Skin of body (tissue), 2 donors: Measurements from ENCODE around the gene NOP16. TPM values are rescaled to one million over a fixed set of nuclear protein-coding genes. Genes with fewer than 3 reads are reported as not detected.

Source experiments
- DNase-seq: peaks from one replicate; lab custom pipeline; 2025; lab: John Stamatoyannopoulos, UW
- total RNA-seq: library from RNA; depleted of rRNA; stranded (reverse); fragments of >200 nt; gene quantifications from one replicate; pipeline ENCODE4 v1.2.3, GENCODE V29; 2014

The NOP16 gene
- total RNA-seq, 1 donor from 2014 or later = 11.6 TPM

DNA sequence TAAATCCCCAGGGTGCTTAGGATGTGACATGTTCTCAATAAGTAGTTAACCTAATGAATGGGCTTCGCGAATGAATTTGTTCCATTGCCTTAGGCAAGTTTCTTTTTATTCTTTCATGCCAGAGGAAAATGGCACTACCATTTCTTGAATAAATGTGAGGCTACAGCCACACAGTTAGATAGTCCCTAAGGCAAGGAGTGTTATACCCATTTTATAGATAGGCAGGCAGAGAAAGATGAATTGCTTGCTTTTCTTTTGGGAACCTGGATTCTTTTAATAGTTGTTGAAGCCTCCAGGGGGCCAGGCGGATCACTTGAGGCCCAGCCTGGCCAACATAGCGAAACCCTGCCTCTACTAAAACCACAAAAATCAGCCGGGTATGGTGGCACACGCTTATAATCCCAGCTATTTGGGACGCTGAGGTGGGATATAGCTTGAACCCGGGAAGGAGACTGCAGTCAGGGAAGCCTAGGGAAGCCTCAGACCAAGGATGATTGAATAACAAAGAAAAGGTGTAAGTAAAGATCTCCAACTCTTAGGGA, 943 bp downstream of the NOP16 start:
- DNase-seq = no peak

DNA sequence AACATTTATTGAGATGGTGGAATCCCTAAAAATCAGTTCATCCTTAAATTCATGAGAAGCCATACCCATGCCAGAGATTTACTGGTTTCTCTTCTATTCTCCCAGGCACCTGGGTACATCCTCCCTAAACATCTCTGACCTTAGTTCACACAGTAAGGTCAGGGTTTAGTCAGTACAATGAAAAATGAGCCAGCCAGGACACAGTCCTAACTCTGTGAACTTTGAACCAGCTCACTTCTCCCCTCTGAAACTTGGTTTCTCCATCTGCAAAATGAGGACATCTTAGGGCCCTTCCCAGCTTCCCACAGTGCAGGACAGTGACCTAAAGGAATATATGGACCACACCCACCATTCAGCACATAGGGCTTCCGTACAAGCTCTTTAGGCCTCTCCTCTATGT, 1.9 kb downstream of the NOP16 start:
- DNase-seq = no peak

DNA sequence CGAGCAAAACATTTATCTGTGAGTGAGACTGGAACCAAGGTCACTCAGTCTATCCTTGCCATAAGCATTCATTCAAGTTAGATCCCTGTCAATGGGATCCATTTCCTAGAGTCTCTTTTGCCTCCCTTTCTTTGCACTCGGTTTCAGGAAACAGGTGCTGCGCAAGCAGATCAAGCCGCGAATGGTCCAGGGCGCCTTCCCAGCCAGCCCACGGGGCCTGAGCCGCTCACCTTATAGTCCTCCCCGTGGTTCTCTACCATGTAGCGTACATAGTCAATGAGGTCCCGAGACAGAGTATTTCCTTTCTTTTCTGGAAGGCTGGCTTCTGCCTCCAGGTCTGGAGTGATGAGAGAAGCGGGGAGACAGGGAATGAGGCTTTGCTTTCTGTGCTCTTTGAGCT, 3.4 kb downstream of the NOP16 start:
- no peak for DNase-seq

DNA sequence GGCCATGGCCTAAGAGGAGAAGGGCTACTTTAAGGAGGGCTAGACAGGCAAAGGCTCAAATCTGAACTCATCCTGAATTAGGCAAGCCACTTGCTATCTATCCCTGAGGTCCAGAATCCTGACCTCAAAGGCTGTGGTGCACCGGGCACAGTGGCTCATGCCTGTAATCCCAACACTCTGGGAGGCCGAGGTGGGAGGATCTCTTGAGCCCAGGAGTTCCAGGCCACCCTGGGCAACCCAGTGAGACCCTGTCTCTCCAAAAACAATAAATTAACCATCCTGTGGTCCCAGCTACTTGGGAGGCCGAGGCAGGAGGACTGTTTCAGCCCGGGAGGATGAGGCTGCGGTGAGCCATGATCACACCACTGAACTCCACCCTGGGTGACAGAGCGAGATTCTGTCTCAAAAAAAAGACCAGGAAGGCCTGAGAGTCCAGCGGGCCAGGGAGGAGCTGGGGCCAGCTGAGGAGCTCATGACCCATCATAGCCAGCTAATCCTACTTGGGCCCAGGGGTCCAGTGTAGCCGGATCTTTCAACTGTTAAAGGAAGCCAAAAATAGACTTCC, 4.0 kb downstream of the NOP16 start:
- DNase-seq = no peak

DNA sequence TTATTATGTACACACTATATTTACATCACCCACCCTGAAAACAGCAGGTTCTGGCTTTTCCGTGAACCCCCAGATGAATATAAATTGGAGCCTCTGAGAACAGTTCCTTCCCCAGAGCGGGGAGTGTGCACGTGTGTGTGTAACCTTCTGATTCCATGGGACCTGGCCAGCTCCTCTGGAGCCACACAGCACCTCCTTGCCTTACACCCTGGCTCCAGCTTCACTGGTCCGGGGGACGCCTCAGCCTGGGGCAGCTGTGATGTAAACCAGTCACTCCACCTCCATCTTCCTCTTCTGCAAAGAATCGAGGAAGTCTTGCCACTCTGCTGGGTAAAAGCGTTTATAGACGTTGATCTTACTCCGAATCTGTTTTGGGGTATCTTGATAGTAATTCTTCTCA, 4.4 kb downstream of the NOP16 start:
- DNase-seq = no peak

DNA sequence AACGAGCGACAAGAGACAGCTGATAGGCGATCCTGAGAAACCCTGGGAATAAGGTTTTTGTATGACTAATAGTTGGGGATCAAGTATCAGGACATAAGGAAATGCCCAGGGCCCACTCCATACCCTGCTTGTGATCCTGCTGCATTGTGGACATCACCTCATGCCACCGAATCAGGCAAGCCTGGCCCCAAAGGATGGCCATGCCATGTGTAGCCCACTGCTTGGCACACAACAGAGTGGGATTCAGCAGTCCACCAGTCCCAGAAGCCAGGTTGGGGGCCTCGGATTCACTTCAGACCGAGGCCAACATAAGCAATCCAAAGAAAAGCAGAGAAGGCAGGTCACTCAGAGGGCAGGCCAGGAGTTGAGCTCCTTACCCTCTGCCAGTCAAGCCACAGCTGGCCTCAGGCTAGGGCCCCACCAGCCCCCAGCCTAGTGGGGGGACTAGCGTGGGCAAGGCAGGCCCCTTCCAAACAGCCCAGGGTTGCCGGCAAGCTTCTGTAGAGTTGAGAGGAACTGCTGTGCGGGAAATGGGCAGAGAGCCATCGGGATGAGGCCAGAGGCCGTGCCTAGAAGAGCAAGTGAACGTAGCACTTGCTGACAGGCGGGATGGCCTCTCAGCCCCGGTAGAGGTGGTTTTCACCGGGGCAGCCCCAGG, 5.0 kb downstream of the NOP16 start:
- DNase-seq = no peak

DNA sequence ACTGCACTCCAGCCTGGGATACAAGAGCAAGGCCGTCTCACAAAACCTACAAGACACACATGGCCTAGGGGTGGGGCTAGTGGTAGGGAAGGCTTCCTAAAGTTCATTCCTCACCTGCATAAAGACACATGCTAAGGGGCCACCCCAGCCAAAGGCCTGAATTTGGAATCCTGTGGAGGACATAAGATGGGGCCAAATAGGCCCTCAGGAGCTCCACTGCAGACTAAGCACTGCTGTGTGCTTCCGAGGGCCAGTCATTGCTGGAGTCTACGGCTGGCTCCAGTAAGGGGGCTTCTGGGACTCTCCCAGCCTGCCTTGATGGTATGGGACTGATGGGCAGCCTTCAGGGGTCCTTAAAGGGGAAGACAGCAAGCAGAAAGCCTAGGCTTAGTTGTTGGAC, 5.7 kb downstream of the NOP16 start:
- DNase-seq = no peak

DNA sequence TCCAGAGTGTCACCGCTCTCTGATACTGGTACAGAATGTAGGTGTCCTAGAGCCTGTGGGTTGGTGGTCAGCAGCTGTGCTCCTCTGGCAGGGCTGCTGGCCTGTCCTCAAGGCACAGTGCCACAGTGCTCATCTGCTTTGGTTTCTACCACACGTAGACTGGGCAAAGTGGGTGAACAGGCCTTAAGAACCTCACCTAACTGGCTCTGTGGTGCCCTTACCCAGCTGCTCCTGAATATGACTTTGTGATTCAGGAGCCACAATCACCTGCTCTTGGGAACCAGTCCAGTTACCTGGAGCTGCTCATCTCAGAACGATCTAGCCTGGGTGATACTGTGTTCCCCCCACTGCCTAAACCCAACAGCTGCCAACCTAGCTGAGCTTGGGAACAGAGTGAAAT, 6.4 kb downstream of the NOP16 start:
- DNase-seq = no peak

DNA sequence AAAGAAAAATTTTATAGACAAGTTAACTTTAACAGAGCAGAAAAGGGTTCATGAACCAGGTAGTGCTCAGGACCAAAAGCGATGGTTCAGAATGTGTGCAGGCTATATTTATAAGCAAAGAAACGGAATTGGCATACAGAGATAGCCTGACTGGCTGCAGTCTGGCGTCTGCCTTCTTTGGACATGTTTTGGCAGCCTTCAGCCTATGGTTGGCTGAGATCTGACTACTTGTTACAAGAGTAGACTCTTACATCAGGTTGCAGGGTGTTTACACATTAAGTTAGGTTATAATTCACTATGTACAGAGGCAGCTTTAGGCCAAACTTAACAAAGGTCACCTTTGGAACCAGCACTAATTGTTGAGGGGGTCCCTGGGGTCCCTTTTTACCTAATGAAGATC, 7.0 kb downstream of the NOP16 start:
- no peak for DNase-seq

DNA sequence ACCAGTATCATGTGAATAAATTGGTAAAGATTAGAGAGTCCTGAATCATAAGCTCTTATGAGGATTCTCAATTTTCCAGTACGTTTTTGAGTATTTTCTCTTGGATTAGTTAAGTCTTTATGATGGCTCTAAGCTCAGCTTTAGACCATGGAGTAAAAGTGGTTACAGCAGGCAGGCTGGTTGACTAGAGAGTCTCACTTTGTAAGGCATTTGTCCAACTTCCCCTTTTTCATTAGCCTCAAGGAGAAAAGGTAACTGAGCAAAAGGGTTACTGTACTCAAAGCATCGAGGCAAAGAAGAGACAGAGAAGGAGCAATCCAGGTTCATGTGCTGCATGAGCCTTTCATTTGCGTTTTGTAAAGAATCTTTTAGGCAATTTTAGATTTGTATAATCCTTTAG, 8.5 kb downstream of the NOP16 start:
- no peak for DNase-seq

DNA sequence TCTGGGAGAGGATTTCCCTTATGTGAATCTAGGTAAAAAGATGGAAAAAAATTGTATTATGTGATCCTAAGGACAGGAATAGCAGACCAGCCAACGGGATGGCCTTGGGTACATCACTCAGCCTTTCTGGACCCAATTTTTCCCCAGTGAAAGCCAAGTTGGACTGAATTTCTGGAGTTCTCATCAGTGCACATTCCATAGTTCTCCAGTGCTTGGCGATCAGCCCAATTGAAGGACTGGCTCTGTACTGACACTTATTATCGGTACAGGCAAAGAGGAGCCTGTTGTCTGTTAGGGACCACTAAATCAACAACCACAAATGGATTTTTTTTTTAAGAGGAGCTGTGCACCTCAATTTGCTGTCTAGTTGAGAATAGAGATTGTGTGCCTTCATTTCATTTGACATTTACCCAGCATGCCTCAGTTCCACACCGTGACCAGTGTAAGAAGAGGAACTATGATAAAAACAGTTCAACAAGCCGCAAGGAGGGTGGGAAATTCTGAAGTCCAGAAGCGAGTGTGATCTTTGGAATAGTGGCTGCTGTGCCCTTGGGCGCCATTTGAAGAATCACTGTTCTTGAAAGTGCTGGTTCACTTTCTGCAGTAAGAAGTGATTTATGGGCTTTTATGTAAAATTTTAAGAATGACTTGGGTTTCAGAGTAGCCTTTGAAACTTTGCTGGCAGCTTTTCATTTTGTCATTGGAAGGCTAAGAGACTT, 15.1 kb downstream of the NOP16 start:
- no peak for DNase-seq

DNA sequence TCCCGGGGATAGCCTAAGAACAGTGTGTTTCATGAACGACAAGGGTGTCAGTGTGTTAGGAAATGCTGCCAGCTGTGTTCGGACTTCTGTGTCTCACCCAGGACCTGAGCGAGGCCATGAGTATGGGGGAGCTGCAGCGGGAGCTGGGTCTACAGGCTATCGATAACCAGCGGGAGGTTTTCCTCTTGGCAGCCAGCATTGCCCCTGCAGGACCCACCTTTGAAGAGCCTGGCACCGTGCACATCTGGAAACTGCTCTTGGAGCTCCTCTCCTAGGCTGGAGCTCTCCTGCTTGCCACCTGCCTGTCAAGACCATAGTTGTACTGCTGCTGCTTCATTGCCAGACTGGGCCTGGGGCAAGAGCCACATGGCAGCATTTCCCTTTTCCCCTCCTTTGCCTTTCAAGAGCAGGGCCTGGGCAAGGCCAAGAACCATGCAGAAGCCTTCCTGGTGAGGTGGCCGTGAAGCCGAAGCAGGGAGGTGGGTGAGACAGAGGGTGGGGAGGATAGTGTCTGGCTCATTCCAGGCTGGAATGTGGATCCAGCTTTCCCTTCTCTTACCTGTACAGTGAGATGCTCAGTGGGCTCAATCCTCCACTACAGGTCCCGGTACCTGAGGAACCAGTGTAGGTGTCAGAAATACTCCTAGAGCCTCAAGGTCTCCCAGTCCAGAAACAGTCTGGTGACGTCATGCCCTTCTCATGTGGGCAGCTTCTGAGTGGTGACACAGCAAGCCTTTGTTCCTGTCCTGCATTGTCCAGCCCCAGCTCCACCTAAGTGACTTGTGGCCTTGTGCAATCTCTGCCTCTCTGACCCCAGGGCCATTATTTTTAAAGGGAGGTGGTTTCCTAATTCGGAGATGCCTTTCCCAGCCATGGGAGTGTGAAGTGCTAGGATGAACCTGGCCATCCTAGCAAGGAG, 16.5 kb downstream of the NOP16 start:
- DNase-seq = no peak

DNA sequence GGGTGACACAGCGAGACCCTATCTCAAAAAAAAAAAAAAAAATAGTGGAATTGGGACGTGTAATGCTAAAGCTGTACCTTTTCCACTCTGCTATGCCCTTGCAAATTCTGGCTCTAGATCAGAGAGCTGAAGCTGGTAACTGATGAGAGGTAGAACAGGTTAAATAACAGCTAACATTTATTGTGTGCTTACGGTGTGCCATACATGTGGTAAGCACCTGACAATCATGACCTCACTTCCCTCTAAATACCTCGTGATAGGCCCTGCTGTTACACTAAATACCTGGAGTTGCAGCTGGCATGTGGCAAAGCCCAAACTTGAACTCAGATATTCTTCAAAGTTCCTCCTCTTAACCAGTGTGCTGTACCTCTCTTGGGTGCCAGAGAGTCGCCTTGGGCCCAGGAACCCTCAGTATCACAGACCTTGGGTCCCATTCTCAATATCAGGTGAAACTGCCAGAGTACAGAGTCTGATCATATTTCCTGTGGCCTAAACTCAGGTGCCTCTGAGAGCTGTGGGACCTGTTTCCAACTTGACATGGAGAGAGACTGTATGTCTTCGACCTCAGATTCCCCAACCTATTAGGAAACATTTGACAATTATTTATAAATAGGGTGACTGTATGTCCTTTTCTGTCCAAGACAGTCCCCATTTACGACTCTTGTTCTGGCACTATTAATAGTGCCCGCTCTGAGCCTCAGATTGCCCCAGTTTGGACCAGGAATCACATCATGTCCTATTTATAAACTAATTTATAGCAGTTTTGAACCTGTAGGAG, 18.3 kb downstream of the NOP16 start:
- DNase-seq = no peak

DNA sequence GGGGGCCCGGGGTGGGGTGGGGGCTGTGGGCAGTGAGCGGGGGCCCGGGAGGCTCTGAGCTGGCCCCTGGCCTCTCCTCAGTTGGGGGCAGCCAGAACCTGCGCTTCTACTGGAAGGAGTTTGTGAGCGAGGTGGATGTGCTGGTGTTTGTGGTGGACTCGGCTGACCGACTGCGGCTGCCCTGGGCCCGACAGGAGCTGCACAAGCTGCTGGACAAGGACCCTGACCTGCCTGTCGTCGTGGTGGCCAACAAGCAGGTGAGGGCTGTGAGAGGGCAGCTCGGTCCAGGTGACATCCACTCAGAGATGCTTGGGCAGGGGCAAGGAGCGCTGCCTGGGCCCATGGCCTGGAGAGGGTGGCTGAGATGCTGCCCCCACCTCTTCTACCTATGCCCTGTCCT, 19.7 kb downstream of the NOP16 start:
- DNase-seq = no peak

DNA sequence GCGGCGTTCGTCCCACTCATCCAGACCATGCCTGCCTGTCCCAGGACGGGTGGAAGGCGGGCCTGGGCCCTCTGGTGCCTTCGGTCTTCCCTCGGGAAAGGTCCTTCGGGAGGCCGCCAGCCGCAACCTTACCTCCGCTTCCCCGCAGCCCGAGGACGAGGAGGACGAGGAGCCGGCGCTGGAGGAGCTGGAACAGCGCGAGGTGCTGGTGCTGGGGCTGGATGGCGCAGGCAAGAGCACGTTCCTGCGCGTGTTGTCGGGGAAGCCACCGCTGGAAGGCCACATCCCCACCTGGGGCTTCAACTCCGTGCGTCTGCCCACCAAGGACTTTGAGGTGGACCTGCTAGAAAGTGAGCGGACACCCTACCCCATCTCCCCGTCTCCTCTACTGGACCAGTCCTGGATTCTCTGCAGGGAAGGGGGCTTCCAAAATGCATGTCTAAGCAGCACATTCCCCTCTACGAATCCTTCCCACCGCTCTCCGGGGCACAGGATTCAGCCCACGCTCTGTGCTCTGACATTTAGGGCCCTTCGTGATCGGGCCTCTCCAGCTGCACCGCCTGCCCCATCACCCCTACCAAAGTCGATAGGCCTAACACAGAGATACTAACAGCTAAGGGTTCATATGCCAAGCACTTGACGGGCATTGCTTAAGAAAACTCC, 22.0 kb downstream of the NOP16 start:
- DNase-seq = no peak

DNA sequence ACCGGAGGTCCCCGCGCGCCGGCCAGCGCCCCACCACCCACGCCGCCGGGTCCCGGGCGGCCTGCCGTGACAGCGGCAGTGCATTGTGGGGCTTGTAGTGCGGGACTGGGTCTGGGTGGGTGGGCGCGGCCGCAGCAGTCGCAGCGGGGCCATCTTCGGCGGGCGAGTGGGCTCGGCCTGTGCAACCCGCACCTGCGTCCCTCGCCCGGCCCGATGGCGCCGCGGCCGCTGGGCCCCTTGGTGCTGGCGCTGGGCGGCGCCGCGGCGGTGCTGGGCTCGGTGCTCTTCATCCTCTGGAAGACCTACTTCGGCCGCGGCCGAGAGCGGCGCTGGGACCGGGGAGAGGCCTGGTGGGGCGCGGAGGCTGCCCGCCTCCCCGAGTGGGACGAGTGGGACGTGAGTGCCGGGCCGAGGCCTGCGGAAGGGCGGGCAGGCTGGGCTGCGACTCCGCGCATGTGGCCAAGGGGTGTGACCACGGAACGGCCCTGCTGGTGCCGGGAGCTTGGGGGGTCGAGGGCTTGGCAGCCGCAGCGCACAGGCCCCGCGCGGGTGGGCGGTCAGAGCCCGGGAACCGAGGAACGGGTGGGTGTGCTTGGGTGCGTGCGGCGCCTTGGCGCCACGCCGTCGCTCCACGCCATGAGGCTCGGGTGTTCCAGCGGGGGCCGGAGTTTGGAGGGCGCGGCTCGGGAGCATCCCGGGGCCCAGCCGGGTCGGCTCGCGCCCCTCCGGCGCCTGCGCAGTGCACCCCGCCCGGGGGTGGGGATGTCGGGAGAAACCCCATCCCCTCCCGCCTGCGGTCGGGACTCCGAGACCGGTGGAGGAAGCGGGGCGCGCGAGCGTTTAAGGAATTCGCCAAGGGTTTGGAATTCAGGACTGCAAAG, 22.8 kb downstream of the NOP16 start, which contains the start of gene ARL10:
Gene ARL10 (plus strand): TSS at position 137 of the 881 bp plus-strand sequence. CDS start 77 bp downstream, at position 214.
- peak; percentile 18 for DNase-seq

DNA sequence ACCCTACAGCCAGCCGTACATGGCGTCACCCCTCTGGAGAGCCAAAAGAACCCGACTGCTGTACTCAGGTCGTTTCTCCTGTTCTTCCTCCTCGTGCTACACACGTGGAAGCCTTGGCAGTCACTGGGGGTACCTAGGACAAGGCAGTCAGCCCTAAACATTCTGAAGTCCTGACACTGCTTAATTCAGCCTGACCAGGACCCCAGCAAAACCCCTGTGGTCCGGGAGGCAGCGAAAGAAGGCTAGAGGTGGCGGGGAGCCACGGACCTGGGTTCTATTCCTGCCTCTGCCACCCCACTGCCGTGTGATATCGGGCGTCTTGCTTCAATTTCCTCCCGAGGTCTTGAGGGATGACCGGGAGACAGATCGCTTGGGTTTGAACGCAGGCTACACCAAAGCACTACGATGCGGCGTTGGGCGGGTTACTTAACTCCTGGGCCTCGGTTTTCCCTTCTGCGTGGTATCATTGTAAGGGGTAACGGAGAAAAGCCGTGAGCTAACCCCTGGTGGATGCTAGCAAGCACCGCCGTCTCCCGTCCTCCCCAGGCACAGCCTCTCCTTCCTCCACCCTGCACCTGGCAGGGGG, 23.5 kb downstream of the NOP16 start:
- no peak for DNase-seq

DNA sequence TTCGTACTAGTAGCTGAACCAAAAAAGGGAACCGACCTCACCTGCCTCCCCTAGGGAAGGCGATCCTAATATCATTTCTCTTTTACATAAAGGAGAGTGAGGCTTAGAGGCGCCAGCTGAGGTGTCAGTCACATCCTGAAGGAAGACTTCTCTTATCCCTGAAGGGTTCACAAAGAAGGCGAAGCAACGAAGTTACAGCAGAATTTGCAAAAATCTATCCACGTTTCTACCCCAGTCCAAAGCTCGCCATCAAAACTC, 26.2 kb downstream of the NOP16 start:
- no peak for DNase-seq
